HepG2 (cell line): Measurements from ENCODE around the gene PRPSAP1. TPM values are rescaled to one million over a fixed set of nuclear protein-coding genes. Genes with fewer than 3 reads are reported as not detected.
A peak's percentile ranks its signal among the peaks of the same experiment; 100 is the strongest.

Source experiments
- CEBPZ ChIP-seq: IDR thresholded peaks from 2 replicates; pipeline ENCODE4 v1.6.1; 2012; ENCODE audit warnings: low read length, improper control_type of control experiment
- EP300 ChIP-seq, 3 experiments: sonication (generic) in 1 of 3; formaldehyde crosslinking in 1 of 3; IDR thresholded peaks; 2 replicates each; pipeline versions ENCODE4 v1.5.1 to v1.6.1; 2011 to 2020; ENCODE audit warnings: low read depth in 2 of 3, low read length in 2 of 3, borderline replicate concordance in 1 of 3, improper control_type of control experiment in 1 of 3, mild to moderate bottlenecking in 1 of 3, missing genetic modification reagents in 1 of 3, moderate library complexity in 1 of 3
- HNRNPK ChIP-seq: fragments of 200-400 bp; formaldehyde crosslinking; IDR thresholded peaks from 2 replicates; pipeline ENCODE4 v1.6.1; 2018; ENCODE audit warnings: low read length, low read depth, moderate library complexity, mild to moderate bottlenecking; ENCODE audit not compliant: poor library complexity, severe bottlenecking
- HOXA5 ChIP-seq: sonication (generic); formaldehyde crosslinking; IDR thresholded peaks from 2 replicates; pipeline ENCODE4 v1.4.0; 2020; ENCODE audit warnings: missing genetic modification reagents
- LCORL ChIP-seq, 2 experiments: fragments of 450-650 bp in 1 of 2; sonication (generic) in 1 of 2; formaldehyde crosslinking in 1 of 2; IDR thresholded peaks; 2 replicates each; pipeline versions ENCODE4 v1.5.0 to v1.6.1; 2017 to 2020; ENCODE audit warnings: antibody characterized with exemption in 1 of 2, missing genetic modification reagents in 1 of 2
- NONO ChIP-seq, 2 experiments: fragments of 450-650 bp in 1 of 2; sonication (generic) in 1 of 2; formaldehyde crosslinking in 1 of 2; IDR thresholded peaks in 1 of 2; conservative IDR thresholded peaks in 1 of 2; 2 replicates each; pipeline versions ENCODE4 v1.6.1 to v1.8.0; 2017 to 2022; ENCODE audit warnings: mild to moderate bottlenecking in 1 of 2, missing genetic modification reagents in 1 of 2, moderate library complexity in 1 of 2
- POLR2A ChIP-seq, 2 experiments: IDR thresholded peaks; 2 replicates each; pipeline ENCODE4 v1.6.1; 2011; ENCODE audit warnings: low read depth in 2 of 2, low read length in 2 of 2, mild to moderate bottlenecking in 1 of 2, moderate library complexity in 1 of 2; ENCODE audit not compliant: insufficient read depth in 1 of 2
- RFXAP ChIP-seq: sonication (generic); formaldehyde crosslinking; IDR thresholded peaks from 2 replicates; pipeline ENCODE4 v1.4.0; 2020; ENCODE audit warnings: missing genetic modification reagents, borderline replicate concordance
- ZBTB8A ChIP-seq: sonication (generic); formaldehyde crosslinking; IDR thresholded peaks from 2 replicates; pipeline ENCODE4 v1.4.0; 2020; ENCODE audit warnings: mild to moderate bottlenecking, low read depth, missing genetic modification reagents, borderline replicate concordance
- ZEB1 ChIP-seq: IDR thresholded peaks from 2 replicates; pipeline ENCODE4 v1.6.1; 2012; ENCODE audit warnings: mild to moderate bottlenecking, low read depth, inconsistent platforms; ENCODE audit not compliant: insufficient replicate concordance
- ZNF510 ChIP-seq: sonication (generic); formaldehyde crosslinking; IDR thresholded peaks from 2 replicates; pipeline ENCODE4 v1.4.0; 2020; ENCODE audit warnings: low read depth, mild to moderate bottlenecking, missing genetic modification reagents
- ZNF550 ChIP-seq: sonication (generic); formaldehyde crosslinking; IDR thresholded peaks from 2 replicates; pipeline ENCODE4 v1.4.0; 2020; ENCODE audit warnings: mild to moderate bottlenecking, missing genetic modification reagents, borderline replicate concordance
- polyA plus RNA-seq, 8 experiments: library from polyadenylated mRNA; depleted of rRNA in 3 of 8; stranded (reverse) in 7 of 8; unstranded in 1 of 8; fragments of >200 nt; fragmentation: Illumina TruSeq in 4 of 8; extraction: Trizol in 4 of 8; gene quantifications; 2 replicates each; pipeline versions ENCODE4 v1.2.1 to v1.2.3, GENCODE V29; 2011 to 2016; ENCODE audit warnings: low read depth in 4 of 8, missing spikeins in 1 of 8, mixed read lengths in 1 of 8; ENCODE audit not compliant: insufficient read depth in 1 of 8
- total RNA-seq, 5 experiments: library from RNA; depleted of rRNA; stranded (reverse); fragments of >200 nt; fragmentation: Illumina TruSeq; extraction: Trizol; gene quantifications; 2 replicates each; pipeline ENCODE4 v1.2.3, GENCODE V29; 2016; ENCODE audit warnings: low read depth in 1 of 5
- TF ChIP-seq, protein P1 (sequence below): sonication (generic); formaldehyde crosslinking; IDR thresholded peaks from 2 replicates; pipeline ENCODE4 v1.4.0; 2020; ENCODE audit warnings: missing genetic modification reagents, borderline replicate concordance
- TF ChIP-seq, protein P2 (sequence below): IDR thresholded peaks from 2 replicates; pipeline ENCODE4 v1.6.1; 2016; ENCODE audit warnings: mild to moderate bottlenecking
- TF ChIP-seq, protein P3 (sequence below): sonication (generic); formaldehyde crosslinking; IDR thresholded peaks from 2 replicates; pipeline ENCODE4 v1.8.1; 2023; ENCODE audit warnings: mild to moderate bottlenecking, missing genetic modification reagents
- TF ChIP-seq, protein P4 (sequence below): sonication (generic); formaldehyde crosslinking; IDR thresholded peaks from 2 replicates; pipeline ENCODE4 v1.4.0; 2020; ENCODE audit warnings: missing genetic modification reagents

The PRPSAP1 gene
- total and polyA plus RNA-seq, 2 of the 13 experiments (the other 11 are each of a cell fraction or from before 2014, with no cell fraction given): 91.1 to 314 TPM

GRCh38 chr17:76266244-76266938 is 87.3 kb downstream of the PRPSAP1 start (continued):
- TF ChIP-seq, protein P1, sequence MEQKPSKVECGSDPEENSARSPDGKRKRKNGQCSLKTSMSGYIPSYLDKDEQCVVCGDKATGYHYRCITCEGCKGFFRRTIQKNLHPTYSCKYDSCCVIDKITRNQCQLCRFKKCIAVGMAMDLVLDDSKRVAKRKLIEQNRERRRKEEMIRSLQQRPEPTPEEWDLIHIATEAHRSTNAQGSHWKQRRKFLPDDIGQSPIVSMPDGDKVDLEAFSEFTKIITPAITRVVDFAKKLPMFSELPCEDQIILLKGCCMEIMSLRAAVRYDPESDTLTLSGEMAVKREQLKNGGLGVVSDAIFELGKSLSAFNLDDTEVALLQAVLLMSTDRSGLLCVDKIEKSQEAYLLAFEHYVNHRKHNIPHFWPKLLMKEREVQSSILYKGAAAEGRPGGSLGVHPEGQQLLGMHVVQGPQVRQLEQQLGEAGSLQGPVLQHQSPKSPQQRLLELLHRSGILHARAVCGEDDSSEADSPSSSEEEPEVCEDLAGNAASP: 0 out of 2 replicates have a peak, but pooled peaks have one; percentile 1
- TF ChIP-seq CEBPZ (no peak), POLR2A (IDR thresholded peaks at IDR 0.05; ENCODE audit: insufficient read depth in 1 of 2, low read depth in 2 of 2, low read length in 2 of 2) (peak in 1 of 2 experiments; percentile 34; a peak in 1 of 4 replicates), ZEB1 (no peak), ZNF550 (CRISPR knock-in tag) (0 out of 2 replicates have a peak, but pooled peaks have one; percentile 27), EP300 (IDR thresholded peaks at IDR 0.05; ENCODE audit: low read depth in 2 of 2, low read length in 2 of 2) (no peak), EP300 (CRISPR knock-in tag; IDR thresholded peaks at IDR 0.05; ENCODE audit: borderline replicate concordance) (peak; percentile 53), LCORL (IDR thresholded peaks at IDR 0.05) (no peak), LCORL (CRISPR knock-in tag; IDR thresholded peaks at IDR 0.05) (peak; percentile 59), HOXA5 (CRISPR knock-in tag) (0 out of 2 replicates have a peak, but pooled peaks have one; percentile 26), NONO (IDR thresholded peaks at IDR 0.05) (no peak), NONO (CRISPR knock-in tag; conservative IDR thresholded peaks at IDR 0.05) (0 out of 2 replicates have a peak, but pooled peaks have one; percentile 33), HNRNPK (peak; percentile 3), ZBTB8A (CRISPR knock-in tag) (0 out of 2 replicates have a peak, but pooled peaks have one; percentile 25), RFXAP (CRISPR knock-in tag) (no peak), ZNF510 (CRISPR knock-in tag) (0 out of 2 replicates have a peak, but pooled peaks have one; percentile 30)
- TF ChIP-seq, protein P2, sequence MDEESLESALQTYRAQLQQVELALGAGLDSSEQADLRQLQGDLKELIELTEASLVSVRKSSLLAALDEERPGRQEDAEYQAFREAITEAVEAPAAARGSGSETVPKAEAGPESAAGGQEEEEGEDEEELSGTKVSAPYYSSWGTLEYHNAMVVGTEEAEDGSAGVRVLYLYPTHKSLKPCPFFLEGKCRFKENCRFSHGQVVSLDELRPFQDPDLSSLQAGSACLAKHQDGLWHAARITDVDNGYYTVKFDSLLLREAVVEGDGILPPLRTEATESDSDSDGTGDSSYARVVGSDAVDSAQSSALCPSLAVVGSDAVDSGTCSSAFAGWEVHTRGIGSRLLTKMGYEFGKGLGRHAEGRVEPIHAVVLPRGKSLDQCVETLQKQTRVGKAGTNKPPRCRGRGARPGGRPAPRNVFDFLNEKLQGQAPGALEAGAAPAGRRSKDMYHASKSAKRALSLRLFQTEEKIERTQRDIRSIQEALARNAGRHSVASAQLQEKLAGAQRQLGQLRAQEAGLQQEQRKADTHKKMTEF (CRISPR knock-in tag): no peak
- TF ChIP-seq, protein P3, sequence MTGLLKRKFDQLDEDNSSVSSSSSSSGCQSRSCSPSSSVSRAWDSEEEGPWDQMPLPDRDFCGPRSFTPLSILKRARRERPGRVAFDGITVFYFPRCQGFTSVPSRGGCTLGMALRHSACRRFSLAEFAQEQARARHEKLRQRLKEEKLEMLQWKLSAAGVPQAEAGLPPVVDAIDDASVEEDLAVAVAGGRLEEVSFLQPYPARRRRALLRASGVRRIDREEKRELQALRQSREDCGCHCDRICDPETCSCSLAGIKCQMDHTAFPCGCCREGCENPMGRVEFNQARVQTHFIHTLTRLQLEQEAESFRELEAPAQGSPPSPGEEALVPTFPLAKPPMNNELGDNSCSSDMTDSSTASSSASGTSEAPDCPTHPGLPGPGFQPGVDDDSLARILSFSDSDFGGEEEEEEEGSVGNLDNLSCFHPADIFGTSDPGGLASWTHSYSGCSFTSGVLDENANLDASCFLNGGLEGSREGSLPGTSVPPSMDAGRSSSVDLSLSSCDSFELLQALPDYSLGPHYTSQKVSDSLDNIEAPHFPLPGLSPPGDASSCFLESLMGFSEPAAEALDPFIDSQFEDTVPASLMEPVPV (CRISPR knock-in tag): 0 out of 2 replicates have a peak, but pooled peaks have one; percentile 18
- TF ChIP-seq, protein P4, sequence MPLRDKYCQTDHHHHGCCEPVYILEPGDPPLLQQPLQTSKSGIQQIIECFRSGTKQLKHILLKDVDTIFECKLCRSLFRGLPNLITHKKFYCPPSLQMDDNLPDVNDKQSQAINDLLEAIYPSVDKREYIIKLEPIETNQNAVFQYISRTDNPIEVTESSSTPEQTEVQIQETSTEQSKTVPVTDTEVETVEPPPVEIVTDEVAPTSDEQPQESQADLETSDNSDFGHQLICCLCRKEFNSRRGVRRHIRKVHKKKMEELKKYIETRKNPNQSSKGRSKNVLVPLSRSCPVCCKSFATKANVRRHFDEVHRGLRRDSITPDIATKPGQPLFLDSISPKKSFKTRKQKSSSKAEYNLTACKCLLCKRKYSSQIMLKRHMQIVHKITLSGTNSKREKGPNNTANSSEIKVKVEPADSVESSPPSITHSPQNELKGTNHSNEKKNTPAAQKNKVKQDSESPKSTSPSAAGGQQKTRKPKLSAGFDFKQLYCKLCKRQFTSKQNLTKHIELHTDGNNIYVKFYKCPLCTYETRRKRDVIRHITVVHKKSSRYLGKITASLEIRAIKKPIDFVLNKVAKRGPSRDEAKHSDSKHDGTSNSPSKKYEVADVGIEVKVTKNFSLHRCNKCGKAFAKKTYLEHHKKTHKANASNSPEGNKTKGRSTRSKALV (CRISPR knock-in tag): no peak
